ENCODE data around the gene USP48.
"Not testable (repeated sequence)": the region's sequence is repeated elsewhere in the genome, so short reads cannot be mapped to it uniquely, and the experiment has no call there.

The USP48 gene

GRCh38 chr1:21633141-21633755, 149.7 kb downstream of the USP48 start:
- Histone ChIP-seq H3K27ac (ENCODE audit: low read depth, low read length, severe bottlenecking) (no peak overlapping the region), H3K4me3 (ENCODE audit: extremely low read depth, insufficient read depth, low read length, poor library complexity, severe bottlenecking) (no peak overlapping the region), H3K9me3 (ENCODE audit: control insufficient read depth, low read length) (no peaks in the 10 kb centered on the region), H3K4me1 (ENCODE audit: control insufficient read depth, insufficient read depth, low read length, poor library complexity, severe bottlenecking) (peaks cover 16% of the 10 kb centered on the region), H3K36me3 (ENCODE audit: control insufficient read depth, insufficient read depth, low read length) (no peaks in the 10 kb centered on the region)
- 89 to 97% methylated on average over 3 to 7 of the region's 7 CpGs for WGBS, 2 experiments (ENCODE audit: insufficient coverage in 2 of 2)

- no peaks in the 10 kb centered on the region for H3K36me3 ChIP-seq (ENCODE audit: control insufficient read depth, insufficient read depth, low read length)
- H3K4me1 ChIP-seq (ENCODE audit: control insufficient read depth, insufficient read depth, low read length, poor library complexity, severe bottlenecking): peaks cover 16% of the 10 kb centered on the region
- H3K4me3 ChIP-seq (ENCODE audit: extremely low read depth, insufficient read depth, low read length, poor library complexity, severe bottlenecking): no peak overlapping the region
- 67 to 69% methylated on average over 12 to 16 of the region's 19 CpGs for WGBS, 2 experiments (ENCODE audit: insufficient coverage in 2 of 2)
- no peaks in the 10 kb centered on the region for H3K9me3 ChIP-seq (ENCODE audit: control insufficient read depth, low read length)
- no peak overlapping the region for H3K27ac ChIP-seq (ENCODE audit: low read depth, low read length, severe bottlenecking)
These were observed 150.7 kb downstream of the USP48 start for GRCh38 chr1:21631944-21632887.

- H3K27ac ChIP-seq (ENCODE audit: low read depth, low read length, severe bottlenecking); H3K36me3 ChIP-seq (ENCODE audit: control insufficient read depth, insufficient read depth, low read length); H3K9me3 ChIP-seq (ENCODE audit: control insufficient read depth, low read length); H3K4me3 ChIP-seq (ENCODE audit: extremely low read depth, insufficient read depth, low read length, poor library complexity, severe bottlenecking): not testable (repeated sequence)
- WGBS, 2 experiments (ENCODE audit: insufficient coverage in 2 of 2): 88 to 95% methylated on average over 4 of the region's 8 CpGs
- peaks cover 16% of the 10 kb centered on the region for H3K4me1 ChIP-seq (ENCODE audit: control insufficient read depth, insufficient read depth, low read length, poor library complexity, severe bottlenecking)
These were observed 151.4 kb downstream of the USP48 start for GRCh38 chr1:21631590-21631943.

- 31 to 45% methylated on average over 10 to 12 of the region's 13 CpGs for WGBS, 2 experiments (ENCODE audit: insufficient coverage in 2 of 2)
- H3K4me1 ChIP-seq (ENCODE audit: control insufficient read depth, insufficient read depth, low read length, poor library complexity, severe bottlenecking): peaks cover 16% of the 10 kb centered on the region
- no peak overlapping the region for H3K27ac ChIP-seq (ENCODE audit: low read depth, low read length, severe bottlenecking)
- H3K9me3 ChIP-seq (ENCODE audit: control insufficient read depth, low read length): no peaks in the 10 kb centered on the region
- no peak overlapping the region for H3K4me3 ChIP-seq (ENCODE audit: extremely low read depth, insufficient read depth, low read length, poor library complexity, severe bottlenecking)
- no peaks in the 10 kb centered on the region for H3K36me3 ChIP-seq (ENCODE audit: control insufficient read depth, insufficient read depth, low read length)
These were observed 152.2 kb downstream of the USP48 start for GRCh38 chr1:21630571-21631343.

- peaks cover 13% of the 10 kb centered on the region for H3K4me1 ChIP-seq (ENCODE audit: control insufficient read depth, insufficient read depth, low read length, poor library complexity, severe bottlenecking)
- H3K27ac ChIP-seq (ENCODE audit: low read depth, low read length, severe bottlenecking): no peak overlapping the region
- no peaks in the 10 kb centered on the region for H3K9me3 ChIP-seq (ENCODE audit: control insufficient read depth, low read length)
- H3K4me3 ChIP-seq (ENCODE audit: extremely low read depth, insufficient read depth, low read length, poor library complexity, severe bottlenecking): no peak overlapping the region
- no peaks in the 10 kb centered on the region for H3K36me3 ChIP-seq (ENCODE audit: control insufficient read depth, insufficient read depth, low read length)
- WGBS, 2 experiments (ENCODE audit: insufficient coverage in 2 of 2): 89 to 94% methylated on average over 3 of the region's 4 CpGs
These were observed 153.0 kb downstream of the USP48 start for GRCh38 chr1:21629971-21630370.

GRCh38 chr1:21628798-21629393, 154.1 kb downstream of the USP48 start:
- H3K36me3 ChIP-seq (ENCODE audit: control insufficient read depth, insufficient read depth, low read length): no peaks in the 10 kb centered on the region
- peaks cover 15% of the 10 kb centered on the region for H3K4me1 ChIP-seq (ENCODE audit: control insufficient read depth, insufficient read depth, low read length, poor library complexity, severe bottlenecking)
- no peak overlapping the region for H3K4me3 ChIP-seq (ENCODE audit: extremely low read depth, insufficient read depth, low read length, poor library complexity, severe bottlenecking)
- H3K9me3 ChIP-seq (ENCODE audit: control insufficient read depth, low read length): no peaks in the 10 kb centered on the region
- 58 to 75% methylated on average over 5 to 6 of the region's 7 CpGs for WGBS, 2 experiments (ENCODE audit: insufficient coverage in 2 of 2)
- H3K27ac ChIP-seq (ENCODE audit: low read depth, low read length, severe bottlenecking): no peak overlapping the region

Data from mesodermal cell (in vitro differentiated cells).